ENCODE results near the gene CCDC178. TPM values are rescaled to one million over a fixed set of nuclear protein-coding genes. Genes with fewer than 3 reads are reported as not detected.

The CCDC178 gene
- total and polyA plus RNA-seq, 7 donors = 0.06 to 0.25 (median 0.18) TPM; not detected in 4

DNA sequence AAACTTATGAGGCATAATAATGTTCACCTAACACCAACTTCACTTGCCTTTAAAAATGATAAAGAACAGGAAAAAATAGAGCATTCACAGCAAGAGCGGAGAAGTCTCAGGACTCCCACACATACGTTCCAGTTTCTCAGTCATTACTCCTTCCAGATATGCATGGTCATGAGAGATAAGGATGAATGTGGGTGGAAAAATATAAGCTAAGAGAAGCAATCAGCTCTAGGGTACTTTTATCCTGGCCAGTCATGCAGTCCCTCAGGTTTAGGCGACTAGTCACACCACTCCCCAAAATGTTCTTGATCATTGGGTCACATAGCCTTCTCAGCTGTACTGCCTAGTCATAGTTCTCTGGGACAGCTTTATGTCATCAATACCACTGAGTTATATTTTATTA lies 29.2 kb upstream of the CCDC178 start:
- H3K4me3 ChIP-seq = no peak overlapping the region
- 69 to 77% (median 75%) methylated on average over 3 of the region's 3 CpGs for WGBS, 3 donors
- no peak for ATAC-seq

DNA sequence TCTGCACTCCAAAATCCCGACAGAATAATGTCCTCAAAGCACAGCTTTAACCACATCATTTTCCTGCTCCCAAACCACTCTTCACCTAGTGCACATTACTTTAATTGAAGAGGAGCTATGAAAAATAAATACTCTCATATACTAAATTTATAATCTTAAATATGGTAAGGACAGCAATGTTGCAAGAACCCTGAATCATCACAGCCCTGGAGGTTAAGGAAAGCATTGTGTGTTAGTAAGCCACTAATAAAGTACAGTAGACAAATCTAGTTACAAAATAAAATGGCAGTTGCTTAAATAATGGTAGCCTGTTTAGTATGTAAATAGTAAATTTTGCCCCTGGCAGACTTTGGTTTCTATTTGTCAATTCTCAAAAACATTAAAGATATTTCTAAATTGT lies 27.0 kb upstream of the CCDC178 start:
- Histone ChIP-seq H3K9me3 (no peaks in the 10 kb centered on the region), H3K27me3 (ENCODE audit: insufficient read depth in 3 of 3, low read length in 2 of 3) (no peaks in the 10 kb centered on the region), H3K4me1 (no peaks in the 10 kb centered on the region), H3K4me3 (no peak overlapping the region), H3K36me3 (ENCODE audit: insufficient read depth in 1 of 2, low read depth in 1 of 2) (no peaks in the 10 kb centered on the region), H3K27ac (no peak overlapping the region)
- WGBS, 3 donors = 76 to 78% (median 77%) methylated on average over 1 of the region's 1 CpG
- ATAC-seq = no peak
- intact Hi-C loops (cut with DNase I) = no loop called here
- TF ChIP-seq, protein P1, sequence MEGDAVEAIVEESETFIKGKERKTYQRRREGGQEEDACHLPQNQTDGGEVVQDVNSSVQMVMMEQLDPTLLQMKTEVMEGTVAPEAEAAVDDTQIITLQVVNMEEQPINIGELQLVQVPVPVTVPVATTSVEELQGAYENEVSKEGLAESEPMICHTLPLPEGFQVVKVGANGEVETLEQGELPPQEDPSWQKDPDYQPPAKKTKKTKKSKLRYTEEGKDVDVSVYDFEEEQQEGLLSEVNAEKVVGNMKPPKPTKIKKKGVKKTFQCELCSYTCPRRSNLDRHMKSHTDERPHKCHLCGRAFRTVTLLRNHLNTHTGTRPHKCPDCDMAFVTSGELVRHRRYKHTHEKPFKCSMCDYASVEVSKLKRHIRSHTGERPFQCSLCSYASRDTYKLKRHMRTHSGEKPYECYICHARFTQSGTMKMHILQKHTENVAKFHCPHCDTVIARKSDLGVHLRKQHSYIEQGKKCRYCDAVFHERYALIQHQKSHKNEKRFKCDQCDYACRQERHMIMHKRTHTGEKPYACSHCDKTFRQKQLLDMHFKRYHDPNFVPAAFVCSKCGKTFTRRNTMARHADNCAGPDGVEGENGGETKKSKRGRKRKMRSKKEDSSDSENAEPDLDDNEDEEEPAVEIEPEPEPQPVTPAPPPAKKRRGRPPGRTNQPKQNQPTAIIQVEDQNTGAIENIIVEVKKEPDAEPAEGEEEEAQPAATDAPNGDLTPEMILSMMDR (IDR thresholded peaks at IDR 0.05) = no peak
- DNase-seq = no peak

More for the DNA sequence above, 29.2 kb upstream of the CCDC178 start:
- no peaks in the 10 kb centered on the region for H3K36me3 ChIP-seq (ENCODE audit: insufficient read depth in 1 of 2, low read depth in 1 of 2)
- intact Hi-C loops (cut with DNase I) = no loop called here
- no peaks in the 10 kb centered on the region for H3K9me3 ChIP-seq
- no peaks in the 10 kb centered on the region for H3K27me3 ChIP-seq (ENCODE audit: insufficient read depth in 3 of 3, low read length in 2 of 3)
- no peaks in the 10 kb centered on the region for H3K4me1 ChIP-seq
- TF ChIP-seq, protein P1 (IDR thresholded peaks at IDR 0.05) = no peak
- no peak overlapping the region for H3K27ac ChIP-seq
- DNase-seq = no peak

DNA sequence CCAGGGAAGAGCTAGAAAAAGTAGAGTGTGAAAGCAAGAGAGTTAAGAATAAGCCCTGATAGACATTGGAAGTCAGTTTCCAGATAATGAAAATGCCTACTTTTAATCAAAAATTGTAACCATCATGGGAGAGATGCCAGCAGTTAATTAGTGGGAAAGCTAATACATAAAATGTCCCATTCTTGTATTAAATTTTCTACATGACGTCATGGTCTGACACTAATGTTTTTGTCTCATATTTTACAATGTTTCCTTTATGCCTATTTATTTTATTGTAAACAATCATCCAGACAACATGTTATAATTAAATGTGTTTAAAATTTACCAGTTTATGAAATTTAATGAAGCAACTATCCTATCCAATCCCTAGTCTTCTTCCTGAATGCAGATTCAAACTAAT lies 26.3 kb upstream of the CCDC178 start:
- TF ChIP-seq, protein P1 (IDR thresholded peaks at IDR 0.05) = no peak
- H3K27ac ChIP-seq = no peak overlapping the region
- DNase-seq (no peak), ATAC-seq (no peak)
- intact Hi-C loops (cut with DNase I) = no loop called here
- no peak overlapping the region for H3K4me3 ChIP-seq
- H3K27me3 ChIP-seq (ENCODE audit: insufficient read depth in 3 of 3, low read length in 2 of 3) = no peaks in the 10 kb centered on the region
- no peaks in the 10 kb centered on the region for H3K4me1 ChIP-seq
- no peaks in the 10 kb centered on the region for H3K9me3 ChIP-seq
- 73 to 82% (median 74%) methylated on average over 1 of the region's 1 CpG for WGBS, 3 donors
- no peaks in the 10 kb centered on the region for H3K36me3 ChIP-seq (ENCODE audit: insufficient read depth in 1 of 2, low read depth in 1 of 2)

DNA sequence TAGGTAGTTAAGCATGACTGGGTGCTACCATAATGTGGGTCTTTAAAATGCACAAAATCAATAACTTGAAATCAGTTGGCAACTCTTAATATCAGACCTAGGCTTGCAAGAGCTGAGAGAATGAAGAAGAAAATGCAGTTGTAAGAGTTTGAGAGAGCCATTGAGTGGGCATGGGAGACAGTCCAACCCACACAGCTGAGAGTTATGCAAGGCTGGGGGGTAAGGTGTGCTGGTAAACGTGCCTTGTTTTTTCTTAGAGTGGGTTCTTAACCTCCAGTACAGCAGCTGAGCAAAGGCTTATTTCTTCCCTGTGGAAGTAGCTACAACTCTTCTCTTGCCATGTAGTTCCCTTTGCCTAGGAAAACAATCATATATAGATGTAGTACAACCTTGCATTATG lies 20.2 kb upstream of the CCDC178 start:
- intact Hi-C loops (cut with DNase I) = no loop called here
- Histone ChIP-seq H3K4me3 (no peak overlapping the region), H3K27ac (no peak overlapping the region), H3K27me3 (ENCODE audit: insufficient read depth in 3 of 3, low read length in 2 of 3) (no peaks in the 10 kb centered on the region), H3K9me3 (no peaks in the 10 kb centered on the region), H3K4me1 (no peaks in the 10 kb centered on the region), H3K36me3 (ENCODE audit: insufficient read depth in 1 of 2, low read depth in 1 of 2) (no peaks in the 10 kb centered on the region)
- no peak for ATAC-seq
- no peak for DNase-seq
- 55 to 75% (median 74%) methylated on average over 1 of the region's 1 CpG for WGBS, 3 donors
- TF ChIP-seq, protein P1 (IDR thresholded peaks at IDR 0.05) = no peak

DNA sequence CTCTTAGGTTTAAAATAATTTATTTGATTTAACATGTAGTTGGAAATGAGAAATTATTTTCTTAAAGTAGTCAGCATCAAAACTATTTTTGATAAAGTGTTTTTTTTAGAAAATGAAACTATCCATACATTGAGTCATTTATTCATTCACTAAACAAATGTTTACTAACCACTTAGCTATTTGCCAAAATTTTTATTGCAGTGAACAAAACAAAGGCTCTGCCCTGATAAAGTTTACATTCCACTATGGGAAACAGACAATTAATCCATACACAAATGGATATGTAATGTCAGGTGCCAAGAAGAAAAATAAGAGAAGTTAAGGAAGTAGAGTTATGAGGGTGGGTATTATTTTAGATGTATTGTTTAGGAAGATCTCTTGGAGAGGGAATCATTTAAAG lies 19.1 kb upstream of the CCDC178 start:
- no peak overlapping the region for H3K27ac ChIP-seq
- ATAC-seq = no peak
- no peak for DNase-seq
- TF ChIP-seq, protein P1 (IDR thresholded peaks at IDR 0.05) = no peak
- H3K27me3 ChIP-seq (ENCODE audit: insufficient read depth in 3 of 3, low read length in 2 of 3) = no peaks in the 10 kb centered on the region
- H3K4me3 ChIP-seq = no peak overlapping the region
- no peaks in the 10 kb centered on the region for H3K9me3 ChIP-seq
- no peaks in the 10 kb centered on the region for H3K36me3 ChIP-seq (ENCODE audit: insufficient read depth in 1 of 2, low read depth in 1 of 2)
- H3K4me1 ChIP-seq = no peaks in the 10 kb centered on the region
- intact Hi-C loops (cut with DNase I) = no loop called here
